CD14-positive monocyte (primary cell): Measurements from ENCODE around the gene SYNDIG1. TPM values are rescaled to one million over a fixed set of nuclear protein-coding genes. Genes with fewer than 3 reads are reported as not detected.

Experiments
- DNase-seq, 3 donors: peaks; one replicate each; pipeline ENCODE4 v3.0.0-alpha.2; 2011 to 2022
- H2AFZ ChIP-seq: 2 replicates; pipeline ENCODE4 v1.6.0; 2012; ENCODE audit warnings: mild to moderate bottlenecking, low read depth, low read length, inconsistent platforms; ENCODE audit not compliant: insufficient read depth, poor library complexity, severe bottlenecking
- H3K27ac ChIP-seq, 2 donors: 1 replicate in 1 of 2; 2 replicates in 1 of 2; pipeline ENCODE4 v1.5.1; 2012 to 2013; ENCODE audit warnings: low read length in 2 of 2, control low read depth in 1 of 2, inconsistent platforms in 1 of 2, low read depth in 1 of 2, mild to moderate bottlenecking in 1 of 2
- H3K27me3 ChIP-seq, 2 donors: one replicate each; pipeline versions ENCODE4 v1.6.0 to v1.6.1; 2011 to 2013; ENCODE audit warnings: low read length in 2 of 2; ENCODE audit not compliant: control insufficient read depth in 2 of 2, insufficient read depth in 2 of 2
- H3K36me3 ChIP-seq, 2 donors: replicated peaks in 1 of 2; 1 replicate in 1 of 2; 2 replicates in 1 of 2; pipeline versions ENCODE4 v1.5.1 to v1.6.1; 2012 to 2013; ENCODE audit warnings: low read length in 2 of 2, control low read depth in 1 of 2, inconsistent platforms in 1 of 2, mild to moderate bottlenecking in 1 of 2; ENCODE audit not compliant: insufficient read depth in 2 of 2, control insufficient read depth in 1 of 2
- H3K4me1 ChIP-seq, 2 donors: 1 replicate in 1 of 2; 2 replicates in 1 of 2; pipeline versions ENCODE4 v1.5.1 to v1.6.1; 2012 to 2013; ENCODE audit warnings: low read length in 2 of 2, control low read depth in 1 of 2, inconsistent platforms in 1 of 2, mild to moderate bottlenecking in 1 of 2, moderate library complexity in 1 of 2; ENCODE audit not compliant: insufficient read depth in 2 of 2, control insufficient read depth in 1 of 2
- H3K4me2 ChIP-seq: replicated peaks from 2 replicates; pipeline ENCODE3; 2012; ENCODE audit warnings: low read length, moderate library complexity, mild to moderate bottlenecking; ENCODE audit not compliant: poor library complexity, severe bottlenecking; ENCODE audit errors: extremely low read depth
- H3K4me3 ChIP-seq, 3 experiments: fragments of 200-600 bp in 1 of 3; sonication (generic) in 1 of 3; replicated peaks in 1 of 3; 1 replicate in 2 of 3; 2 replicates in 1 of 3; pipeline ENCODE4 v1.5.1; 2011 to 2013; ENCODE audit warnings: low read length in 3 of 3, mild to moderate bottlenecking in 3 of 3, control low read depth in 2 of 3, low read depth in 2 of 3, inconsistent platforms in 1 of 3, moderate library complexity in 1 of 3
- H3K79me2 ChIP-seq: 2 replicates; pipeline ENCODE4 v1.6.0; 2012; ENCODE audit warnings: mild to moderate bottlenecking, control low read depth, inconsistent platforms, low read length, moderate library complexity; ENCODE audit not compliant: insufficient read depth
- H3K9ac ChIP-seq: 2 replicates; pipeline ENCODE4 v1.6.0; 2017; ENCODE audit warnings: low read length, mild to moderate bottlenecking; ENCODE audit not compliant: insufficient read depth, poor library complexity, severe bottlenecking
- H3K9me3 ChIP-seq, 2 donors: replicated peaks in 1 of 2; 1 replicate in 1 of 2; 2 replicates in 1 of 2; pipeline versions ENCODE4 v1.5.1 to v1.6.1; 2012 to 2013; ENCODE audit warnings: low read length in 2 of 2, control low read depth in 1 of 2; ENCODE audit not compliant: control insufficient read depth in 1 of 2, insufficient read depth in 1 of 2
- H4K20me1 ChIP-seq: 2 replicates; pipeline ENCODE4 v1.6.0; 2012; ENCODE audit warnings: mild to moderate bottlenecking, low read length, control low read depth, moderate library complexity; ENCODE audit not compliant: insufficient read depth
- H3K27ac Mint-ChIP-seq, 7 donors: one replicate each; pipeline ENCODE4 v1.8.0; 2020; ENCODE audit warnings: mild to moderate bottlenecking in 7 of 7, mixed read lengths in 7 of 7, moderate library complexity in 6 of 7, inconsistent platforms in 2 of 7
- H3K27me3 Mint-ChIP-seq, 3 donors: one replicate each; pipeline ENCODE4 v1.8.0; 2021 to 2022; ENCODE audit warnings: low read depth in 3 of 3, mild to moderate bottlenecking in 3 of 3, mixed read lengths in 3 of 3, moderate library complexity in 3 of 3, inconsistent platforms in 1 of 3
- H3K36me3 Mint-ChIP-seq, 2 donors: one replicate each; pipeline ENCODE4 v1.8.0; 2020; ENCODE audit warnings: mixed read lengths in 2 of 2, inconsistent platforms in 1 of 2, mild to moderate bottlenecking in 1 of 2
- H3K4me1 Mint-ChIP-seq: one replicate; pipeline ENCODE4 v1.8.0; 2020; ENCODE audit warnings: mild to moderate bottlenecking, mixed read lengths
- H3K4me3 Mint-ChIP-seq, 2 donors: one replicate each; pipeline ENCODE4 v1.8.0; 2020; ENCODE audit warnings: mild to moderate bottlenecking in 2 of 2, mixed read lengths in 2 of 2, moderate library complexity in 1 of 2
- H3K9me3 Mint-ChIP-seq, 7 donors: one replicate each; pipeline ENCODE4 v1.8.0; 2020 to 2022; ENCODE audit warnings: mixed read lengths in 7 of 7, mild to moderate bottlenecking in 6 of 7, moderate library complexity in 6 of 7, inconsistent platforms in 2 of 7
- WGBS: methylation state at CpG from one replicate; pipeline ENCODE4 v1.1.5; 2013; ENCODE audit warnings: missing lambda C conversion rate; ENCODE audit not compliant: insufficient coverage; 5-methylcytosine and 5-hydroxymethylcytosine counted together
- intact Hi-C, 2 donors: fragments of 100-400 bp; cut with micrococcal nuclease; formaldehyde crosslinking; loops; one replicate each; pipeline versions ENCODE4 v1.15.0 to v1.15.1; 2023
- polyA plus RNA-seq, 3 donors: library from polyadenylated mRNA; depleted of rRNA in 1 of 3; unstranded in 2 of 3; stranded (reverse) in 1 of 3; fragments of 300-500 nt in 2 of 3; fragments of >200 nt in 1 of 3; fragmentation: Illumina TruSeq in 2 of 3; gene quantifications; 1 replicate in 2 of 3; 2 replicates in 1 of 3; pipeline ENCODE4 v1.2.3, GENCODE V29; 2012 to 2021
- TF ChIP-seq, protein P1 (sequence below): fragments of 200-600 bp; IDR thresholded peaks from one replicate; pipeline ENCODE4 v1.8.0; 2022; ENCODE audit warnings: antibody characterized with exemption, mild to moderate bottlenecking

The SYNDIG1 gene
- polyA plus RNA-seq, 3 donors: not detected

DNA sequence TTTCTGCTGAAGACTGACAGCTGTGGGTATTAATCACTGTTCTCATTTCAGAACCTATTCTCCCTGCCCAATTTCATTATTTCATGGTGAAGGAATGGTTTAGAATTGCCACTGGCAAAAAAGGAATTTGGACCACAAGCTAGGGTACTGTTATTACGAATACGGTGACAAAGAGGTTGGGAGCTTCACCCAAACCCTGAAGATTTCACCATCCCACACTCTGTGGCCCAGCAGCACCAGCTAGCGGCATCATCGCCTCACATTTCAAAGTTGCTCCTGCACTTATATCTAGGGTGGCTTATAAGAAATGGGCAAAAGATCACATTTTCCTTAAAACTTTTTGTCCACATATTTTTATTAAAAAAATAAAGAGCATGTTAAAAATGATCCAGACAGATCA is 236.1 kb downstream of the SYNDIG1 start:
- no CpG with 5 or more reads among the region's 4 CpGs for WGBS
- Histone ChIP-seq H3K9ac (no peak overlapping the region), H3K4me2 (no peak overlapping the region), H2AFZ (no peak overlapping the region), H4K20me1 (no peaks in the 10 kb centered on the region), H3K27ac (no peak overlapping the region), H3K79me2 (no peaks in the 10 kb centered on the region), H3K4me1 (no peaks in the 10 kb centered on the region), H3K9me3 (no peaks in the 10 kb centered on the region), H3K27me3 (no peaks in the 10 kb centered on the region), H3K4me3 (no peak overlapping the region), H3K36me3 (no peaks in the 10 kb centered on the region)
- H3K27ac Mint-ChIP-seq: no peak overlapping the region
- intact Hi-C loops: no loop called here
- H3K36me3 Mint-ChIP-seq: no peaks in the 10 kb centered on the region
- H3K4me1 Mint-ChIP-seq: no peaks in the 10 kb centered on the region
- TF ChIP-seq, protein P1, sequence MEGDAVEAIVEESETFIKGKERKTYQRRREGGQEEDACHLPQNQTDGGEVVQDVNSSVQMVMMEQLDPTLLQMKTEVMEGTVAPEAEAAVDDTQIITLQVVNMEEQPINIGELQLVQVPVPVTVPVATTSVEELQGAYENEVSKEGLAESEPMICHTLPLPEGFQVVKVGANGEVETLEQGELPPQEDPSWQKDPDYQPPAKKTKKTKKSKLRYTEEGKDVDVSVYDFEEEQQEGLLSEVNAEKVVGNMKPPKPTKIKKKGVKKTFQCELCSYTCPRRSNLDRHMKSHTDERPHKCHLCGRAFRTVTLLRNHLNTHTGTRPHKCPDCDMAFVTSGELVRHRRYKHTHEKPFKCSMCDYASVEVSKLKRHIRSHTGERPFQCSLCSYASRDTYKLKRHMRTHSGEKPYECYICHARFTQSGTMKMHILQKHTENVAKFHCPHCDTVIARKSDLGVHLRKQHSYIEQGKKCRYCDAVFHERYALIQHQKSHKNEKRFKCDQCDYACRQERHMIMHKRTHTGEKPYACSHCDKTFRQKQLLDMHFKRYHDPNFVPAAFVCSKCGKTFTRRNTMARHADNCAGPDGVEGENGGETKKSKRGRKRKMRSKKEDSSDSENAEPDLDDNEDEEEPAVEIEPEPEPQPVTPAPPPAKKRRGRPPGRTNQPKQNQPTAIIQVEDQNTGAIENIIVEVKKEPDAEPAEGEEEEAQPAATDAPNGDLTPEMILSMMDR: no peak
- H3K27me3 Mint-ChIP-seq: peaks cover 0 to 2% (median 2%) of the 10 kb centered on the region in 3 donors
- H3K4me3 Mint-ChIP-seq: no peak overlapping the region
- DNase-seq: no peak
- H3K9me3 Mint-ChIP-seq: no peaks in the 10 kb centered on the region

DNA sequence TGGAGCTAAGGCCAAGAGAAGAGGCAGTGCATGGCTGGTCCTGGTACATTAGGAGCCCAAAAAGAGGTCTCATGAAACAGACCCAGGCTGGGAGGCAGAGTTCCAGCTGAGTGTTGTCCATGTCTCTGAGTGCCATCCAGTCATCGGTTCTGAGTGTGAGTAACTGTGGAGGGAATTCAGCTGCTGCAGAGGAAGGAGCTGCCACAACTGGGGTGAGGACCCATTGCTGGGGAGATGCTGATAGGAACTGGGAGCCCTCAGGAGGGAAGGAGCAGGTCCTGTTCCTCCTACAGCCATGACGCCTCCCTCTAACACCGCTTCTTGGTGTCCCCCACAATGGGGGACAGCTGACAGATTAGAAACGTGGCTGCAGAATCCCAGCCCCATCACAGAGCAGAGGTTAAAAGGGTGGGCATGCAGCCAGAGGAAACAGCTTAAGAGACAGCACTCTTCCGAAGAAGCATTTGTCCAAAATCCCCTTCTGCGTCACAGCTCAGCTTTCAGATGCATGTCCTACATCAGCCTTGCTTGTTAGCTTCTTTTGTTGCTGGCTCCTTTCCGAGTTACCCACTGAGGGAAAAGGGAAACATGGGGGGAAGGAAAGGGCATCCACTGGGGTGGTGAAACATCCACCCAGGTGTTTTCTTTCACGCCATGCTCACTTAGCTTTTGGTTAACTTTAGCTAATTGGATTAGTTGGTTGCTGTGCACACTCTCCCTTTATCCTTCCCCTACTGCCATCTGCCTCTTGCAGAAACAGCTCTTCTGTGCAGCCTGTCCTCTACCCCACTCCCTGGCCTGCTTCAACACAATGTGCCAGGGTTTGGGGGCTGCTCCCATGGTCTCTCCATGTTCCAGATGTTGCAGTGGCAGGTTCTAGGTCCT is 239.2 kb downstream of the SYNDIG1 start:
- Histone ChIP-seq H3K4me2 (no peak overlapping the region), H2AFZ (no peak overlapping the region), H3K27ac (no peak overlapping the region), H4K20me1 (no peaks in the 10 kb centered on the region), H3K79me2 (no peaks in the 10 kb centered on the region), H3K36me3 (no peaks in the 10 kb centered on the region), H3K4me3 (no peak overlapping the region), H3K4me1 (no peaks in the 10 kb centered on the region), H3K9ac (no peak overlapping the region), H3K9me3 (peaks cover 0 to 3% of the 10 kb centered on the region in 2 donors), H3K27me3 (no peaks in the 10 kb centered on the region)
- TF ChIP-seq, protein P1: no peak
- no peak for DNase-seq
- no peak overlapping the region for H3K4me3 Mint-ChIP-seq
- 88% methylated on average over 6 of the region's 8 CpGs for WGBS
- peaks cover 0 to 11% (median 3%) of the 10 kb centered on the region in 7 donors for H3K9me3 Mint-ChIP-seq
- no peaks in the 10 kb centered on the region for H3K36me3 Mint-ChIP-seq
- no peaks in the 10 kb centered on the region for H3K4me1 Mint-ChIP-seq
- intact Hi-C loops: no loop called here
- H3K27me3 Mint-ChIP-seq: peaks cover 0 to 4% (median 0%) of the 10 kb centered on the region in 3 donors
- no peak overlapping the region for H3K27ac Mint-ChIP-seq
